IPS DF 6.9 (cell line): ENCODE measurements around the gene TMEM208.

Experiments
- DNase-seq: peaks from one replicate; pipeline ENCODE4 v3.0.0-alpha.2; 2013; ENCODE audit warnings: low read depth, low spot score
- H3K27ac ChIP-seq: one replicate; pipeline ENCODE4 v1.5.1; 2013; ENCODE audit warnings: low read length, control low read depth
- H3K27me3 ChIP-seq: 2 replicates; pipeline ENCODE4 v1.6.1; 2013; ENCODE audit warnings: mild to moderate bottlenecking, low read length; ENCODE audit not compliant: control insufficient read depth, insufficient read depth
- H3K36me3 ChIP-seq: 2 replicates; pipeline ENCODE4 v1.6.1; 2013; ENCODE audit warnings: low read length; ENCODE audit not compliant: control insufficient read depth, insufficient read depth
- H3K4me1 ChIP-seq: 2 replicates; pipeline ENCODE4 v1.6.1; 2013; ENCODE audit warnings: low read length; ENCODE audit not compliant: control insufficient read depth, insufficient read depth
- H3K4me3 ChIP-seq: 2 replicates; pipeline ENCODE4 v1.5.1; 2013; ENCODE audit warnings: mild to moderate bottlenecking, low read length
- H3K9me3 ChIP-seq: 2 replicates; pipeline ENCODE4 v1.6.1; 2013; ENCODE audit warnings: low read length, inconsistent platforms; ENCODE audit not compliant: control insufficient read depth, insufficient read depth
- WGBS: extraction: QIAGEN DNeasy Blood & Tissue Kit; methylation state at CpG from one replicate; pipeline ENCODE4 v1.1.7; 2013; ENCODE audit warnings: mixed read lengths, missing lambda C conversion rate; ENCODE audit not compliant: insufficient read length, insufficient coverage; 5-methylcytosine and 5-hydroxymethylcytosine counted together

TMEM208 gene

DNA sequence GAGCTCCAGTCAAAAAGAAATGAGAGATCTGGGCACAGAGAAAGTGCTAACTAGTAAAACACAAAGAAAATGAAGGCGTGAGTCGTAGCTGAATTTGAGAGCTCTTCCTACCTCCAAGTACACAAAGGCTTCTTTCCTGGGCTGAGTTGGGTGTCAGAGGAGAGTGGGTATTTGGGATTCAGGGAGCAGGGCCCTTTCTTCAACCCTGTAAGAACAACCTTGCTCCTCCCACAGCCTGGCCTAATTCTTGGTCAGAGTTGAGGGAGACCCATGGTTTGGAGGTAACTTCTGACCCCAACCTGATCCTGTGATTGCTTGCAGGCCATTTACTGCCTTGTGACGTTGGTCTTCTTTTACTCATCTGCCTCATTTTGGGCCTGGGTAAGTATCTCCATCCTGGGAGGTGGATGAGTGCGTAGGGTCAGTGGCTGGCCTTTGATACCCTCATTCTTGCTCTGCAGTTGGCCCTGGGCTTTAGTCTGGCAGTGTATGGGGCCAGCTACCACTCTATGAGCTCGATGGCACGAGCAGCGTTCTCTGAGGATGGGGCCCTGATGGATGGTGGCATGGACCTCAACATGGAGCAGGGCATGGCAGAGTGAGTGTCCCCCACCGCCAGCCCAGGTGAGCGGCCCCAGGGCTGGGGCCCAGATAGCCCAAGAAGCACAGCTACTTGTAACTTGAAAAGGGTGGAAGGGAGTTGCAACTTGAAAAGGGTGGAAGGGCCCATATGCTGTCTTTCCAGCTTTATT is 1.3 kb downstream of the TMEM208 start:
- DNase-seq, result no peak
- no peaks in the 10 kb centered on the region; the same call in 1 of the 2 replicates for H3K4me1 ChIP-seq
- no peak overlapping the region for H3K27ac ChIP-seq
- no peaks in the 10 kb centered on the region for H3K27me3 ChIP-seq
- no CpG with 5 or more reads among the region's 9 CpGs for WGBS
- no peak overlapping the region; the same call in 1 of the 2 replicates for H3K4me3 ChIP-seq
- H3K36me3 ChIP-seq, result peaks cover 32% of the 10 kb centered on the region
- no peaks in the 10 kb centered on the region for H3K9me3 ChIP-seq

DNA sequence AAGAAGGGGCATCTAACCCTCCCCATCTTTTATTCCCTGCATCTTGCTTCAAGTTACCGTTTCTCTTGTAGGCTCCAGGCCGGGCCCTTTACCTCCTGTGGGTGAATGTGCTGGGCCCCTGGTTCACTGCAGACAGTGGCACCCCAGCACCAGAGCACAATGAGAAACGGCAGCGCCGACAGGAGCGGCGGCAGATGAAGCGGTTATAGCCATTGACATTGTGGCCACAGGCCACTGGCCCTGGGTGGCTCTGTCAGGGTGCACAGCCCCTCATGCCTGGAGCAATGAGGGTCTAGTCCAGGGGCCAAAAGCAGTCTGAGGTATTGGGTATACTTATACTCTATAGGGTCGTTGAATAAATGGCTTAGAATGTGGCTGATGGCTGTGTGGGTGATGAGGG is 2.0 kb downstream of the TMEM208 start:
- no peak overlapping the region for H3K27ac ChIP-seq
- H3K27me3 ChIP-seq, result no peaks in the 10 kb centered on the region
- H3K36me3 ChIP-seq, result peaks cover 32% of the 10 kb centered on the region
- no peaks in the 10 kb centered on the region; the same call in 1 of the 2 replicates for H3K4me1 ChIP-seq
- no CpG with 5 or more reads among the region's 9 CpGs for WGBS
- DNase-seq, result no peak
- no peak overlapping the region for H3K4me3 ChIP-seq
- H3K9me3 ChIP-seq, result no peaks in the 10 kb centered on the region

DNA sequence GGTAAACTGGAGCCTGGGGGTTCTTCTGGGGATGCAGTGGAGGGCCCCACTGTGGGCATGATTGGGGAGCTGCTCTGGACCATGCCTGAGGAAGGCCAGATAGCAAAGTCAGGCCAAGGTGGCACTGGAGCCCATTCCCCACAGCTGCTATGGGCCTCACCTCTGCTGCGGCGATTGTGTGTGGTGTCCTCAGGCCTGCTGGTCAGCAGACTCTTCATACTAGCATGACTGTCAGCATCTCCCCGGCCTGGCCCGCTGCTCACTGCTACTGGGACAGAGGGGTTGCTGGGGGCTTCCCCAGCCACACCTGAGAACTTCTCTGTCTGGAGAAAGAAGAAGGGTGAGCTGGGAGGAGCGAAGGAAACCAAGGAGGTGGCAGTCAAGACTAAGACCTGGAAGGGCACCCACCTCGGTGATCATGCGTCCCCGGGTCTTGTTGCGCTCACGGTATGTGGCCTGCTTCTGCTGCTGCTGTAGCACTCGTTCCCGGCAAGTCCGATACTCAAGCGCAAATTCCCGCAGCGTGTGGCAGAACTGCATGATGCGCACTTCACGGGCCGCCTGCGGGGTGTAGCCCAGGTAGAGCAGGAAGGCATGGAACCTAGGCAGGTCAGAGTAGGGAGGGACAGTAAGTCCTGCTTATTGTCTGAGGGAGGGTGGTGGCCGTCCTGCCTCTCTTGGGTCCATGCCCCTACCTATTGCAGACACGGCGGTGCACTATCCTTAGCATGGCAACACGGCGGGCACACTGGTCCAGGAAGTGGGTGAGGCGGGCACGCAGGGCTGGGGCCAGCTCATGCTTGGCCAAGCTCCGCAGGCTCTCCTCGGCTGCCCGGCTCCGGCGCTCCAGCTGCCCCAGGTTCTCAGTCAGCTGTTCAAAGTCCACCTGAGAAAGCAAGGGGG is 3.2 kb downstream of the TMEM208 start:
- H3K9me3 ChIP-seq, result no peaks in the 10 kb centered on the region
- DNase-seq, result no peak
- peaks cover 35% of the 10 kb centered on the region for H3K36me3 ChIP-seq
- H3K4me1 ChIP-seq, result no peaks in the 10 kb centered on the region; the same call in 1 of the 2 replicates
- no peak overlapping the region for H3K4me3 ChIP-seq
- no peaks in the 10 kb centered on the region for H3K27me3 ChIP-seq
- H3K27ac ChIP-seq, result no peak overlapping the region
- no CpG with 5 or more reads among the region's 32 CpGs for WGBS

DNA sequence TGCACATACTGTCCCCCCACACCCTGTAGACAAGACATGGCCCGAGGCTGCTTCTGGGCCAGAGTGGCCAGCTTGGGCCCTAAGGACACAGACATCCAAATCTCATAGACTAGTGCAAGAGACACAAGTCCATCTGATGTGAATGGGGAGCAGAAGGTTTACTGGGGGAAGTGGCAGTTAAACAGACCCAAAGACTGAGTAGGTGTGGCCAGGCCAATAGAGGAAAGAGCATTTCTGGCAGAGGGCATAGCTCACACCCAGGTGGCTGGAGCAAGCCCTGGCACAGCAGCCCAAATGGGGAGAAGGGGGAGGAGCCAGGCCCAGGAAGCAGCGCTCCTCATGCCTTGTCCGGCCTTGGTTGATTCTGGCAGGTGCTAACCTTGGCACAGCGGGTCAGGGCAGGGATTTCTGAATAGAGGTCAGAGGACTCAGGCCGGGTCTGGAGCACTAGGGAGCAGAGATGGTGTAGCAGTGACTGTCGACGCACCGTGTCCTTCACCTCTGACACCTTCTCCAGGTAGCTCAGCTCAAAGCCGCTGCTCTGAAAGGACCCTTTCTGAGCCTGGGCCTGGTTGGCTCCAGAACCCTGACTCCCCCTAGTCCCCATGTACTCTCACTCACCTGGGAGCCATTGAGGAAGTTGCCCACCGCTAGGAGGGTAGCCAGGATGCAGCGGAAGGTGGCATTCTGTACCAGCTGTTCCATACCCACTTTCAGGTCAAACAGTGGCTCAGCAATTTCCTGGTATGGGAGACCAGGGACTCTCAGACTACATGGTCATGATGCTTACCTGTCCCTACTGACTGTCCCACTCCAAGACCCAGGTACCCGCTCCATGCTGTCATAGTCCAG is 4.1 kb downstream of the TMEM208 start:
- Histone ChIP-seq H3K9me3 (no peaks in the 10 kb centered on the region), H3K27ac (no peak overlapping the region), H3K4me1 (no peaks in the 10 kb centered on the region; the same call in 1 of the 2 replicates), H3K4me3 (no peak overlapping the region), H3K36me3 (peaks cover 36% of the 10 kb centered on the region), H3K27me3 (no peaks in the 10 kb centered on the region)
- WGBS, result no CpG with 5 or more reads among the region's 12 CpGs
- DNase-seq, result no peak

DNA sequence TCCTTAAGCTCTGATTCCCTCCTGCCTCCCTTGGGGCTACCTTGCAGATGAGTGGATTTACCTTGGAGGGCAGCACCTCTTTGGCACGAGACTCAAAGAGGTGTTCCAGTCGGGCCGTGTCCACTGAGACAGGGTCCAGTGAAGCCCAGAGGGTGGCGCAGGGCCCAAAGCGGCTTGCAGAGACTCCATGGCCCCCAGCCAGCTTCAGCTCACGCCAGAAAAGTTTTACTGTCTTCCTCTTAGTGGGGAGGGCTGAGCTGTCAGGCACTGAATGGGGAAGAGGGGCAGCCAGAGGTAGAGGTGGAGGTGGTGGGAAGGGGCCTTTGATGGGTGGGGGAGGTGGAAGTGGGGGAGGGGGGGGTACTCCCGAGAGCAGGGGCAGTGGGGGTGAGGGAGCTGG is 6.7 kb downstream of the TMEM208 start:
- no CpG with 5 or more reads among the region's 7 CpGs for WGBS
- no peak overlapping the region for H3K27ac ChIP-seq
- H3K4me1 ChIP-seq, result peaks cover 2% of the 10 kb centered on the region; the same call in 1 of the 2 replicates
- H3K36me3 ChIP-seq, result peaks cover 50% of the 10 kb centered on the region
- H3K27me3 ChIP-seq, result no peaks in the 10 kb centered on the region
- DNase-seq, result no peak
- no peak overlapping the region for H3K4me3 ChIP-seq
- no peaks in the 10 kb centered on the region for H3K9me3 ChIP-seq

DNA sequence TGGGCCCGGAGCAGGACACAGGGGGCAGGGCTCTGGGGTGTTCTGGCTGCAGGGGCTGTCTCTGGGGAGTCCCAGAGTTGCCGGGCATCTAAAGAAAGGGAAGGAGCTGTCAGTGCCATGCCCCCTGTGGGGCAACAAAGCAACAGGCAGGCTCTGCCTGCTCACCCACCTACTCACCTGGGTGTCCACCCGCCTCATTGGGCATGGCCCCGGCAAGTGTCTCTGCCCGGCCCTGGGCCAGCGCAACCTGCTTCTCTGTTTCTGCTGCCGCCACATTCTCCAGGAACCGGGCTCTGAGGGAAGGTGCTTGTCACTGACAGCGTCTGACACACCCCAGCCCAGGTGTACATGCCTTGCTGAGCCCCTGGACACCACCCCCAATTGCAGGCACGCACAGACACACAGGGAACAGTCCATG is 7.3 kb downstream of the TMEM208 start:
- Histone ChIP-seq H3K27me3 (no peaks in the 10 kb centered on the region), H3K36me3 (peaks cover 48% of the 10 kb centered on the region), H3K4me3 (no peak overlapping the region), H3K9me3 (no peaks in the 10 kb centered on the region), H3K27ac (no peak overlapping the region), H3K4me1 (peaks cover 2% of the 10 kb centered on the region; the same call in 1 of the 2 replicates)
- no CpG with 5 or more reads among the region's 10 CpGs for WGBS
- DNase-seq, result no peak

DNA sequence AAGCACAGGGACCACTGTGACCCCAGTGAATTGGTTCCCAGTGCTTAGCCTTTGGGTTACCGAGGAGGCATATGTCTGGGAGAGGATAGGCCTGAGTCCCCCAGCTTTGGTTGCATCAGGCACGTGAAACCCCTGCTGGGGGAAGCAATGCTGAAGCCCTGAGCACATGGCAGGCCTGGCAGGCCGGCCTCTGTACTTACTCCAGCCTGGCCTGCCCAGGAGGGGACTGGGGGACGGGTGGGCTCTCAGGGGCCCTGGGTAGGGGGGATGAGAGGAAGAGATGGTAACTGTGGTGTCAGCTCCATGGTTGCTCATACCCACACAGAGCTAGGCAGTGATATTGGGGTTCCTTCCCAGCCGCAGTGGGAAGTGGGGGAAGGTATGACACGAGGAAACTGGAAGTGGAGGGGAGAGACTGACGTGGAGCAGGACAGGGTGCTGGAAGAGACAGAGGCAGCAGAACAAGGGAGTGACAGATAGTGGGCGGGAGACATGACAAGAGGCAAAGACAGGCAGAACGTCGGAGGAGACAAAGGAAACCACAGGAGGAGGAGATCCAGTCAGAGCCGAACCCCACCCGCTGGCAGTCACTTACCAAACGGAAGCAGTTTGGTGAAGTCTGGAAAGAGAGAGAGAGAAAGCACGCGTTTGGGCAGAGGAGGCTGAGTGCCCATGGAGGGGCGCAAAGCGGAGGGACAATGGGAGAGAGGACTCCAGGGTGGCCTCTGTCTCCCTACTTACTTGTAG is 9.1 kb downstream of the TMEM208 start:
- H3K27me3 ChIP-seq, result no peaks in the 10 kb centered on the region
- DNase-seq, result no peak
- peaks cover 2% of the 10 kb centered on the region; the same call in 1 of the 2 replicates for H3K4me1 ChIP-seq
- no peak overlapping the region for H3K27ac ChIP-seq
- no peak overlapping the region for H3K4me3 ChIP-seq
- H3K36me3 ChIP-seq, result peaks cover 30% of the 10 kb centered on the region
- WGBS, result no CpG with 5 or more reads among the region's 17 CpGs
- no peaks in the 10 kb centered on the region for H3K9me3 ChIP-seq

DNA sequence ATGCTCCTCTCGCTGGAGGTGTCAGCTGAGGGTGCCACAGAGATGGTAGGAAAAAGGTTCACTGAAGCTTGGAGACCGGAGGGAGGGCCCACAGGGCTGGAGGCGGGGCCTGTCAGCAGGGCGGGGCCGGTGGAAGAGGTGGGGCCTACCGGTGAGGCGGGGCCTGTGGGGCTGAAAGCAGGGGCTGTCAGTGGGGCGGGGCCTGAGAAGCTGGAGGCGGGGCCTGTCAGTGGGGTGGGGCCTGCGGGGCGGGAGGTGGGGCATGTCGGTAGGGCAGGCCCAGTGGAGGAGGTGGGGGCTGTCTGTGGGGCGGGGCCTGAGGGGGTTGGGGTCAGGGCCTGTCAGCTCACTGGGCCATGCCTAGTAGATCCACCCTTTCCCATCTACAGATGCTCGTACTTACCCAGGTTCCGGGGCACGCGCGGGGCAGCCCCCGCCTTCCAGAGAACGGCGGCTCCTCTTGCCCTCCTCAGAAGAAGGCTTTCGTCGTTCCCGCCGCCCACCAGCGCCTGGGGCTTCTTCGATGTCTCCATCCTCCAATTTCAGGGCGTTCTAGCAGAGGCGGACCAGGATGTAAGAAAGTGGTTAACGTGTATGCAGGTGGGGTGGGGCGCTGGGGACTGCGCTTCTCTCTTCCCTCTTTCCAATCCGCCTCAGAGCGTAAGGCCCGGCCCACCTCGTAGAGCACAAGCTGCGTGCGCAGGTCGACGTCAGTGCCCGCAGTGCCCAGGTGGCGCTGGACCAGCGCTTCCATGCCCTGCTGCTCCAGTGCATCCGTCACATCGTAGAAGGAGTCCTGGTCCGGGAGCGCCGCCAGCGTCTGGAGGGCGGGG is 9.8 kb downstream of the TMEM208 start:
- no CpG with 5 or more reads among the region's 50 CpGs for WGBS
- Histone ChIP-seq H3K27ac (no peak overlapping the region), H3K4me3 (no peak overlapping the region), H3K27me3 (no peaks in the 10 kb centered on the region), H3K36me3 (peaks cover 23% of the 10 kb centered on the region), H3K9me3 (no peaks in the 10 kb centered on the region), H3K4me1 (peaks cover 6% of the 10 kb centered on the region; the same call in 1 of the 2 replicates)
- no peak for DNase-seq
